CD4-positive, alpha-beta T cell treated with Interleukin-21 for 1 hour (primary cell): ENCODE results near the gene H19.

Experiments used
- DNase-seq: peaks from one replicate; pipeline ENCODE4 v3.0.0-alpha.2; 2020

Gene H19

DNA sequence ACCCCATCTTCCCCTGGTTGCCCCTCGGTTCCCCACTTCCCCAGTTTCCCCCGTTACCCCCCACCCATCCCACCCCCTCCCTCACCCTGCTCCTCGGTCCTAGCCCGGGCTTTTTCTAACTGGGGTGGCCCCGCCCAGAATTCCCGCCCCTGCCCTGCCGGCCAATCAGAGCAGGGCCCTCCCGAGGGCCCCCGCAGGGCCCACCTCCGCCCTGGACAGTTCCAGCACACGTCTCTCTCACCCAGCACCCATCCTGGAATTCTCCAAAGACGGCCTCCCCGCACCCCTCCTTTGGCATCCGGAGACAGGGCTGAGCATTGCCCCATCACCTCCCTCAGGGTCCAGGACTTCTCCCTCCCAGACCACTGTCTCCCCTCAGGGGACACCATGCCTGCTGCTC lies at the start of gene H19:
Gene H19, minus strand, starts transcription at position 88 of the 400 bp plus-strand sequence.
- DNase-seq: no peak

DNA sequence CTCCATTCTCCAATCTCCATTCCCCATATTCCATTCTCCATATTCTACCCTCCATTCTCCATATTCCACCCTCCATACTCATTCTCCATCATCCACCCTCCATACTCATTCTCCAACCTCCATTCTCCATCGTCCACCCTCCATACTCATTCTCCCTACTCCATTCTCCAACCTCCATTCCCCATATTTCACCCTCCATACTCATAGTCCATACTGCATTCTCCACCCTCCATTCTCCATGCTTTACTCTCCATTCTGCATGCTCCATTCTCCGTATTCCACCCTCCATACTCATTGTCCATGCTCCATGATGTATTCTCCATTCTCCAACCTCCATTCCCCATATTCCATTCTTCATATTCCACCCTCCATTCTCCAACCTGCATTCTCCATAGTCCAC lies 44.3 kb upstream of the H19 start:
- DNase-seq: no peak

DNA sequence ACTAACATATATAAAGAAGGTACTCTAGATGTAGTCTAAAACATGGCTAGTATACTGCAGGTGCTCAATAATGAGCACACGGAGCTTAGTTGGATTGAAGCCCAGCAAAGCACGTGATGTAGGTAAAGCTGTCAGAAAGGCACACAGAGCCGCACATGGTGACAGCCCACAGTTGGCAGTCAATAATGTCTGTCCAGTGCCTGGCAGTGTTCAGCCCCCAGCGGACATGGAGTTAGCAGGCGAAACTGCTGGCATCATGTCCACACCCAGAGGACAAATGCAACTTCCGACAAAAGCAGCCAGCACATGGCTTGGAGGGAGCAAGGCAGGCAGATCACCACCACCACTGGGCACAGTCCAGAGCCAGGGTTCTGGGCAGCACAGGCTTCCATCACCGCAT lies 43.5 kb upstream of the H19 start:
- no peak for DNase-seq

DNA sequence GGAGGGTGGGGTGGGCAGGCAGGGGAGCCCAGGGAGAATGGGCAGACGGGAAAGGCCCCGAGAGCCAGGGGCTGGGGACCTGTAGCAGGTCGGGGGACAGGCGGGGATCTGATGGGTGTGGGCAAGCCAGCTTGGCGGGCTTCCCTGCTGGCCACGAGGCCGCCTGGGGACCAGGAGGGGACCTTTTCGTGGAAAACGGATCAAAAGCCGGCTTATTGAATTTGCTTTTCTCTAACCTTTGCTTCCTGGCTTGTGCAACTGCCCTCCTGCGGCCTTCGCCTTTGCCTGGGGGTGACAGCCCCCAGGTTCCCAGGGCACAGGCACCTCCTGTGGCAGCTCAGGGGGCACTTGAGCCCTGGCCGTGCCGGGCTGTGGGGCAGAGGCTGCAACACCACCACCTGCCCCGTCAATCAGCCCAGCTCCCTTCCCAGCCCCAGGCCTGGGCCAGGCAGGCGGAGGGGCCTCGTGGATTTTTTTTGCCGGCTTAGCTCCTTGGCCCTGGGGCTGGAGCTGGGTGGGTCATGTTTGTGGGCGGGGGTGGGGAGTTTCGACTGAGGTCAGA lies 41.6 kb upstream of the H19 start:
- DNase-seq: no peak

DNA sequence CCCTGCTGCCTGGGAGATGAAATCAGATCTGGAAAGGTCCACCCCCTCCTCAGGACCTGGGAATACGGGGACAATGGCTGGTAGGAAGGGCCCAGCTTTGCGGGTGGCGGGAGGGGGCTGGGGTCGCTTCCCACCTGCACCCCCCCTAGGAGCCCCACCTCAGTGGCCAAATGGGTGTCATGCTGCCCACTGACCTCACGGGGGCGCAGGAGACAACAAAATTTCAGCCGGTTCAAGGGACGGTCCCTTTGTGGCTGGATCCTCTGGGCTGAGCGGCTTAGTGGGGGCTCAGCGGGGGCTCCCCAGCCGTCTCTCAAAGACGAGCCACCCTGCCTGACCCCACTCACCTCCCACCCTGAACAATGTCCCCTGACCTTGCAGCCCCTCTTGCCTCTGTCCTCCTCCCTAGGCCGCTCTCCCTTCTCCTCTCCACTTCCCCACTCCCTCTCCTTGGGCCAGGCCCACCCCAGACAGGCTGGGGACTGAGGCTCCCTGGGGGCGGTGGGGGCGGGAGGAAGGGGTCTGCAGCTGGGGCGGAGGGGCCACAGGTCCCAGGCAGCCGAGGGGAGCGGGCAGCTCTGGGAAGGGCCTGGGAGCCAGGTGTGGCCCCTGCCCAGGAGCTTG lies 39.3 kb upstream of the H19 start:
- DNase-seq: no peak

DNA sequence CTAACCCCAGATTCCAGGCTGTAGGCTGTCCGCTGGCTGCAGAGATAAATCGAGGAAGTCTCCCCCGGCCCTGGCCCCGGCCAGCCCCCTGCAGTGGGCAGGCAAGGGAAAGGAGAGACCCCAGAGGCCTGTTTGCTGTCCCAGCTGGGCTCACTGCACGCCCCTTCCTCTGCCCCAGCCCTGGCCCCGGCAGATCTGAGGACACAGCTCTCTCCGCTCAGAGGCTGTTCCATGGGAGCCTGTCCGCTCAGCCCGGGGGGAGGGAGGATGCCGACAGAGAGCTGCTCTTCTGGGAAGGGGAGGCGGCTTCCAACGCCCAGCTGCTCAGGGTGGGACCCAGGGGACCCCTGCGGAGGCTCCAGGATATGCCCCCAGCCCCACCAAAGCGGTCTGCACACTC lies 37.7 kb upstream of the H19 start:
- DNase-seq: no peak

DNA sequence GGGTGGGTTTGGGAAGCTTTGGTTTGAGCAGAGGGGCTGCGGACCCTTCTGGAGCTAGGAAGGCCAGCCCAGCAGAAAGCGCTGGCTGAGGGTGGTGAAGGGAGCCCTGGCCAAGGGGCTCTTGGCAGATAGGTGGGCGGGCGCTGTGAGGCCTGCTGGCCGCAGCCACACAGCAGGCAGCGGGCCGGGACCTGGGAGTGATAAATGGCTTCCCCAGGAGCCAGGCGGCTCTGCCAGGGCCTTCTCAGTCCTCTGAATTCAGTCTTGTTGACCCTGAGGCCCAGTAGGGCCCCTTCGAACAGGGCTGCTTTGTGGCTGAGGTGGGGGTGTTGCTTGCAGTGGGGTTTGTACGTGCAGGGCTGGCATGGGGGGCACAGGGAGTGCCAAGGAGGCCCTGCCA lies 33.4 kb upstream of the H19 start:
- DNase-seq: no peak

DNA sequence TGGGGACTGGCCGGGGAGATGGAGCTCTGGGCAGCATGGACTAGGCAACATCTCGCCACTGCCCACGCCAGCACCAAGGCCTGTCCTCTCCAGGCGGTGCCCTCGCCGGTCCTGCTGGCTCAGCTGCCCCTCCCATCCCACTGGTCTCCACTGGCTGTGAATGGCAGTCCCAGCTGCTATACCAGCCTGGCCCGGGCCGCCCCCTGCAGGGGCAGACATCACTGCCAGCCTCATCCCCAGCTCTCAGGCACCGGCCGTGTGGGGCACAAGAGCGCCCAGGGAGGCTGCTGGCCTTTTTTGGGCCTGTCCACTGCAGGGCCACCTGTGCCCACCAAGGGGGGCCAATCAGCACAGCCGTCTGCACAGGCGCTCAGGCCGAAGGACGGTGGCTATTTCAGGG lies 30.1 kb upstream of the H19 start:
- DNase-seq: no peak

DNA sequence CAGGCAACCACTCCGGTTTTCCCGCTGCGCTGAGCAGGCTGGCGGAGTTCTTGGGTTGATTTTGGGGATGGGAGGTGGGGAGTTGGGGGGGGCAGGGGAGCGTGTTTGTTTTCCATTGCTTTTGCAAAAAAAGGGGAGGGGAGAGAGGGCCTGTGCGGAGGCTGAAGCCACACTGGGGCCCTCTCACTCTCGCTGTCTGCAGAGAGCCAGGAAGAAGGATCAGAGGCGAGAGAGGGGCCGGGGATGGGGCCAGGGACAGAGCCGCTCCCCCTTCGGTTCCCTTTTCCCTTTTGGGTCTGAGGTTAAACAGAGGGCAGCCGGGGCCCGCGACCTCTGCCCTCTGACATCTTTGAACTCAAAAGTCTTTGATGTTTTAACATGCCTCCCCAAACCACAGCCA lies 17.4 kb upstream of the H19 start:
- no peak for DNase-seq

DNA sequence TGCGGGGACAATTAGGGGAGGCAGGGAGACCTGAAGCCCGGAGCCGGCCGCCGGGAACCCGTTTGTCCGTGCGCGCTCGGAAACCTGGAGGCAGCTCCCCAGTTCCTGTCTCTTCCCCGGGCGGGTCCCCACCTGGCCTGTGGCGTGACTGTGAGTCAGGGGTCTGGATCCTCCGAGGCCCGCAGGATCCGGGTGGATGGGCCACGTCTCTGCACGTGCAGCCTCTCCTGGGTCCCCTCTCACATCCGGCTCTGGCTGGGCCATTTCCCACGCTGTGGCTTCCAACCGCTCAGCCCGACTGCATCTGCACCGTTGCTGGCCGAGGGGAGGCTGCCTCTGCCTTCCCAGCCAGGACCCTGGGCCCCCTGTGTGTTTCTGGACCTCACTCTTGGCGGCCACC lies 14.8 kb upstream of the H19 start:
- DNase-seq: no peak

DNA sequence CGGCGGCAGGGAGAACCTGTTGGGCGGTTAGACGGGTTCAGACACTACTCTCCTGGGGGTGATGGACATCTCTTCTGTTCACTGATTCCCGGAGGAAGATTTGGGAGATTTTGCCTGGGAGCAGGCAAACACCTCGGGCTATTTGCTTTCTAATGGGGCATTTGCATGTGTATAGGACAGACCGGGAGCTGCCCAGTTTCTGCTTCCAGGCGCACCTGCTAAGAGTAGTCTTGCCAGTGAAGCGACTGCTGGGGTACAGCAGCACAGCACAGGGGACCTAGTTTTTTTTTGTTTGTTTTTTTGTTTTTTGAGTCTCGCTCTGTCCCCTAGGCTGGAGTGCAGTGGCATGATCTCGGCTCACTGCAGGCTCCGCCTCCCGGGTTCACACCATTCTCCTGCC lies 6.8 kb upstream of the H19 start:
- no peak for DNase-seq

DNA sequence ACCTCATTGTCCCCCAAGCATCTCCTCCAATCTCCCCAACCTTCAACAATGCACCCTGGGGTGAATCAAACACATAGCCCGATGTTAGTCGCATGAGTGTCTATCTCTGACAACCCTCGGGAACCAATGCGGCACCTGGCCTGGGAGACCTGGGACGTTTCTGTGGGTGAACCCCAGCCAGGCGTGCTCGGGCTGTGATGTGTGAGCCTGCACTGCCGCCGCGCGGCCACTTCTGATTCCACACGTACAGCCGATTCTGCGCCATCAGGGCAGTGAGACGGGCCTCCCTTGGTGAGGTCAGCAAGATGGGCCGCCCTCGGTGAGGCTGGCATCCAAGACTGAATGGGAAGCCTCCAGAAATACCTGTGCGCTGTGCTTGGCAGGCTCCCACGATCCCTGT lies 5.2 kb upstream of the H19 start:
- no peak for DNase-seq

DNA sequence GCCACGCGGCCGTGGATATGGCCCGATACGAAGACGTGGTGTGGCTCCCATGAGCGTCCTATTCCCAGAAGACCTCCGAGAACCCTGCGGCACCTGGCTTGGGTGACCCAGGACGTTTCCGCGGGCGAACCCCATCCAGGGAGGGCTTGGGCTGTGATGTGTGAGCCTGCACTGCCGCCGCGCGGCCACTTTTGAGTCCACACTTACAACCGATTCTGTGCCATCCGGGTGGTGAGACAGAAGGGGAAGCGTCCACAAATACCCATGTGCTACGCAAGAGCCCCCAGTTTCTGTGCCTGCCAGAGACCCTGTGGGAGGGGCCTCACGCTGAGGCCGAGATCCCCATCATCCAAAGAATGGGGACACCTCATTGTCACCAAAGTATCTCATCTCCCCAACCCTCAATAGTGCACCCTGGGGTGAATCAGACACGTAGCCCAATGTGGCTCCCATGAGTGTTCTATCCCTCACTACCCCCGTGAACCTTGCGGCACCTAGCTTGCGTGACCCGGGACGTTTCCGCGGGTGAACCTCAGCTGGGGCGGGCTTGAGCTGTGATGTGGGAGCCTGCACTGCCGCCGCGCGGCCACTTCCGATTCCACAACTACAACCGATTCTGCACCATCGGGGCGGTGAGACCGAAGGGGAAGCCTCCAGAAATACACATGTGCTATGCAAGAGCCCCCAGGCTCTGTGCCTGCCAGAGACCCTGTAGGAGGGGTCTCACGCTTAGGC lies 4.6 kb upstream of the H19 start:
- no peak for DNase-seq

DNA sequence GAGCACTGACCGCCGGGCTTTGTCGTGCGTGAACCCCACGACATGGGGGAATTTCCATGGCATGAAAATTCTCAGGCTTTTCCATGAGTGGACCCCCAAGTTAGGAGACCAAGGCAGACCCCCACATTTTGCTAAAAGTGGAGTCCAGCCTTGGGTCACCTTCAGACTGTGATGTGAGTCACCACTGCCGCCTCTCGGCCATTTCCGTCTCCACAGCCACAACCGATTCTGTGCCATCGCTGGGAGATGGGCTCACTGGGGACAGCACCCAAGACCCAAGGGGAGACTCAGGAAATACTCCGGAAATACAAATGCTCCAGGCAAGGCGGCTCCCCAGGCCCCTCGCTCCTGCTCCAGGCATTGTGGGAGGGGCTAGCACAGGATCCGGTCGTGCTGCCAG lies 1.2 kb upstream of the H19 start:
- no peak for DNase-seq

DNA sequence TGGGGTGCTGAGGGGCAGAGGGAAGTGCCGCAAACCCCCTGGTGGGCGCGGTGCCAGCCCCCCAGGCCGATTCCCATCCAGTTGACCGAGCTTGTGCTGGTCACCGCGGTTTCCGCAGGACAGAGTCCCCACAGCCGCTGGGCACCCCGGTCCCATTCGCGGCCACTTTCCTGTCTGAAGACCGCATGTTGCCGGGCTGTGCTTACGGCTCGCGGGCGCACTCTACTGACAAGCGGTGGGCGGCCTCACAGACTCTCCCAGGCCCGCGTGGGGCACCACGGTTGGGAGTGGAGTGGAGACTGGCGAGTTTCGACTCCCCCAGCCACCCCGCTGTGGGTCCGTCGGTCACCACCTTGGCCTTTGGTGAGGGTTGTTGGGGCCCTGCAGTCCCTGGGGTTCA lies 648 bp upstream of the H19 start:
- DNase-seq: no peak

DNA sequence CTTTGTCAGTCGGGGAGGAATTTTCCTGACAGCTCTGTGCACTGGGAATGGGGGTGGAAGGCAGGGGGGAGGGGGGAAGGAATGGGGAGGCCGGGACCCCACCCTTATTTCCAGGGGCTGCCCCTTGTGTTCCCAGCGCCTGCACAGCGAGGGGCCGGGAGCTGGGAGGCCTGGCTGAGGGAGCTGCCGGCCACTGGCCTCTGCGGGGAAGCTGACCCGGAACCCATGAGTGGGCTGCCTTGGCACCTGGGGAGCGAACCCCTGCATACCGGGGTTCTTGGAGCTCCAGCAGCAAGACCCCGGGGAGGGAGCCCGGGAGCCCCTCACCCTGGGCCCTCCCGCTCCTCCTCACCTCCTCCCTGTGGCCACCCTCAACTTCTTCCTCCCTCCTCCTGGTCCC lies 3.5 kb downstream of the H19 start:
- DNase-seq: no peak

DNA sequence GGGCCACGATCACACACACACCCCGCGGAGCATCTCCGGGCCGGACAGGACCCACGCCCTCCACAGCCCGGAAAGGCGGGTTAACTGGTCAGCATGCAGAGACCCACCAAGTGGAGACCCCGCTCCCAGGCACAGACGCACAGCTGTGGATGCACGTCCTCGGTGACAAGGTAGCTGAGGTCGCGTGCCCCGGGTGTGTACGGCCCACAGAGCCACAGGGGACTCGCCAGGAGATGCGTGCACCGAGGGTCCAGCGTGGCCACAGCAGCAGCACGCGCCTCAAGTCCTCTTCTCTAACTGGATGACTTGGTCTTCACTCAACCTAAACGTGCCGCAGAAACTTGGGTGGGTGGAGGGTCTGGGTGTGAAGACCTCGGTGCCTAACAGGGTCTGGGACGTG lies 5.5 kb downstream of the H19 start:
- no peak for DNase-seq

DNA sequence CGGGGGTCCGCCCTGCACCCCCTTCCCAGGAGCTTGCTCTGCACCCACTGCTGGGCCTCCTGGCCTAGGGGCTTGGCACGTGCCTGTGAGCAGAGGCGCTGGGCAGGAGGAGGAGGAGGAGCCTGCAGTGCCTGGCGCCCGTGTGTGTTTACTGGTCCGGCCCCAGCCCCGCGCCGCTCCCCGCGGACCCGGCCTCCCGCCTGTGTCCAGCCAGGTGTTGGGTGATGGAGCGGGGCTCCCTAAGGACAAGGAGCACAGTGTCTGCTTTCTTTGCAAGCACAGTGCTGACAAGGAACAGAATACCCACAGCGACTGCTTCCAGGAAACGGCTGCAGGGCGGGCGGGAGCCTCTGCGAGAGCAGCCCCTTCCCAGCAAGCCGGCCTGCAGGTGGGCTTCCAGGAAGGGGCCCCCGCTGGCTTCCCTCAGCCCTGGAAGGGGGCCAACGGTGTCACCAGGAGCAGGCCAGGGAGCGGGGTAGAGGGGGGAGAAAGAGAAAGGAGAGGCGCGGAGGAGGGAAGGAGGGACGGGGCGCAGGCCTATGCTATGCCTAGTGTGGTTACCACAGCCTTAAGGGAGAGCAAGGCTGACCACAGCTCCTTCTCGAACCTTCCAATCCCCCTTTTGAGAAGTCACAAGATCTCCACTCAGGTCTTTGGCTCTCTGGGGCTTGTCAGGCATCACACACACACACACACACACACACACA lies 6.6 kb downstream of the H19 start:
- DNase-seq: no peak

DNA sequence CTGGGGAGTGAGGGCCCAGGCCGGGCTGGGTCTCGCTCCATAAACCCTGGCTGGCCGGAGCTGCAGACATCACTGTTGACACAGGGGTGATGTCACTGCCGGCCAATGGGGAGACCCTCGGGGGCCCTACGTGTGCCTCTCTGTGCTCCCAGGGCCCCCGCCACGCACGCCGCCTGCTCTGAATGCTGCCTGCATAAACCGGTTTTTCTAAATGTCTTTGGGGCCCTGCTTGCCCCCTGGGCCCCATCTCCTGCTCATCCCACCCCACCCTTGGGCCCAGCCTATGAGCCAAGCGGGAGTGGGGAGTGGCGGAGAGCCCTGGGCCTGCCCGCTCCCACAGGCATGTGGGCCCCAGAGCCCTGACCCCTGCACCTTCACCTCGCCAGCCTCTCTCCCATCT lies 7.7 kb downstream of the H19 start:
- no peak for DNase-seq

DNA sequence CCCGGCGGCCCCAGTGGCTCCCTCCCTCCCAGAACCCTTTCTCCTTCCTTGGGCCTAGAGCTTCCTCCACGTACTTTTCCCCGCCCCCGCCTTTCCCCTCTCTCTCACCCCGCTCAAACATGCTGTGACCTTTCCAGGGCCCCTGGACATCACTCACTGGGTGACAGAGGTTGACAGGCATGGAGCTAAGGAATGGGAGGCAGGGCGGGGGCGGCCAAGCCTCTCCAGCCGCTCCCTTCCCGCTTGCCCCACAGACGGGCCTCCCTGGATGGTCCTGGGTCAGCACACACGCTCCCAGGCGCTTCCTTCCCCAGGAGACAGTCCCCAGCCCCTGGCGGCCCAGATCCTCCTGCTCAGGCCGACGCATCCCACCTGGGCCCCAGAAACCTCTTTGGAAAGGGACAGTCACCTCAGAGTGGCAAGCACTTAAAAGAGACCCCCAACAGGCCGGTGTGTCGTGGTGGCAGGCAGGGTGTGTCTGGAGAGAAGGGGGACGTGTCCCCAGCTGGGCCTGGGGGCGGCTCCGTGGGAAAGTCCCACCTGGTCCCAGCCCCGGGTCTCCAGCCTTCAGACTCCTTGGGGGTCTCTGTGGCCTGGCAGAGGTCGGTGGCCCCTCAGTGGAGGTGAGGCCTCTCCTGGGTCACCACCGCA lies 8.8 kb downstream of the H19 start:
- no peak for DNase-seq

DNA sequence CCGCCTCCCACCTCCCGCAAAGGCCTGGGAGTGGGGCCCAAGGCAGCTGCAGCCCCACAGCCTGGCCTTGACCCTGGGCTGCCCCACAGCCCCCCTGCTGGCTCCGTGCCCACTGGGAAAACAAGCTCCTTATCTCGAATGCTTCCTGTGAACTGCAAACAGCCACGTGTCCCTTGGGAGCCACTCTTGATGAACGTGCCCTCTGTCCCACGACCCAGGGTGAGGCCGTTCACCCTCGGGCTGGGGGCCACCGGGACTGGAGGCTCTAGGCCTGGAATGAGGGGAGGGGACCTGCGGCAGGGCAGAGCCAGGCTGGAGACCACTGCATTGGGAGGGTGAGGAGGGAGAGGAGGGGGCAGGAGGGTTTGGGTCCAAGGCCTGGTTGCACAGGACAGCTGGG lies 9.5 kb downstream of the H19 start:
- DNase-seq: no peak

DNA sequence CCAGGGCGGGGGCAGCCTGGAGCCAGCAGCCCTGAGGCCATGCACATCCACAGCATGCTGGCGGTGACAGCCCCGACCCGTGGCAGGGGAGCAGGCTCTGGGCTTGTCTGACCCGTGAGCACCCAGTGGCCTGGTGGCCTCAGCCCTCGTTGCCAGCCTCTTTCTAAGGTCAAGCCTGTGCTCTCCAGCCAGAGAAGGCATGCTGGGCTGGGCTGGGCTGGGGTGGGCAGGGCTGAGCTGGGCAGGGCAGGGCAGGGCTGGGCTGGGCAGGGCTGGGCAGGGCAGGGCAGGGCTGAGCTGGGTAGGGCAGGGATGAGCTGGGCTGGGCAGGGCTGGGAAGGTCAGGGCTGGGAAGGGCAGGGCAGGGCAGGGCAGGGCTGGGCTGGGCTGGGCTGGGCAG lies 10.6 kb downstream of the H19 start:
- no peak for DNase-seq

DNA sequence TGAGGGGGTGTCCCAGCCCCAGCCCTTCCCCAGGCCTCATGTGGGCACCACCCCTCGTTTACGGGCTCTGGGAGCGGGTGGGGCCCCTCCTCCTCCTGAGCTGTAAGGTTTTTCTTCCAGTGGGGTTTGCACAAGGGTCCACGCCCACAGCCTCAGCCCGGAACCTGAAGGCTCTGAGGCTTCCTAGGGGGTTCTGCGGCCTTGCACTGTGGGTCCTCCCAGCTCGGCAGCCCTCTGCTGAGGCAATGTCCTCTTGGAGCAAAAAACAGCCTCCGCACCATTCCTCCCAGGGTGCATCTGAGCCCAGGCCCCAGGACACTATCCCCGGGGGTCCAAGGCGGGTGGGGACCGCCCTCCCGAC lies 14.1 kb downstream of the H19 start:
- no peak for DNase-seq
